ENCODE data around the gene CCPG1. TPM values are rescaled to one million over a fixed set of nuclear protein-coding genes. Genes with fewer than 3 reads are reported as not detected.

The CCPG1 gene
- total and polyA plus RNA-seq, 10 of the 15 experiments (the other 5 are each of a cell fraction or from before 2014, with no cell fraction given): 5.1 to 15.8 (median 10.0) TPM

DNA sequence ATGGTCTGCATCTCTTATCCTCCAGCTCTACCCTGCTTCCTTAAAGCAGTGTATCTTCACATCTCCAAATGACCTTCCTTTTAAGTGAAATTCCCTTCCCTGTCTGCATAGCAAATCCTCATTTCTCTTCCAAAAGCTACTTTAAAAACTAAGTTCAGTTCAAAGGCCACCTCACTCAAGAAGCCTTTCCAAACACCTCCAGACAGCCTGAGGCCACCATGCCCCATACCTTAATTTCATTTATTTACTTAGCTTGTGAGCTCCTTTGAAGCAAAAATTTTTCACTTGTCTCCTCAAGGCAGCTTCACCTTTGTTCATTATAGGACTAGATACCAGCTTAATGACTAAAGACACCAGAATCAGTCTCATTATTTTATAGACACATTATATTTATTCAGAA, 49.7 kb downstream of the CCPG1 start:
- RAD21 ChIA-PET (ENCODE audit: unreplicated experiment): interaction anchor here (0.9 to 1.3 kb wide), 3 partner anchors 75 to 81 kb away, joined by 3 to 5 read pairs (median 4); no protein-coding TSS in a partner anchor
- Histone ChIP-seq H3K4me1 (ENCODE audit: control insufficient read depth, insufficient read depth, low read length) (no peaks in the 10 kb centered on the region), H3K27ac (ENCODE audit: control insufficient read depth, insufficient read depth) (no peak overlapping the region), H3K9me3 (replicated peaks; ENCODE audit: control insufficient read depth, insufficient read depth, low read length) (no peaks in the 10 kb centered on the region), H3K27me3 (replicated peaks in 1 of 2; ENCODE audit: control insufficient read depth in 2 of 2, insufficient read depth in 2 of 2, low read length in 1 of 2) (no peaks in the 10 kb centered on the region), H2AFZ (ENCODE audit: control insufficient read depth, low read depth, low read length) (no peak overlapping the region), H4K20me1 (ENCODE audit: control insufficient read depth, insufficient read depth) (no peaks in the 10 kb centered on the region), H3K9ac (ENCODE audit: control insufficient read depth, insufficient read depth, low read length) (no peak overlapping the region), H3K36me3 (ENCODE audit: control insufficient read depth in 2 of 2, insufficient read depth in 2 of 2, low read length in 1 of 2) (no peaks in the 10 kb centered on the region; a peak in 1 of 4 replicates), H3K79me2 (ENCODE audit: control insufficient read depth, insufficient read depth, low read length) (no peaks in the 10 kb centered on the region), H3K4me2 (ENCODE audit: control insufficient read depth, insufficient read depth) (no peak overlapping the region), H3K4me3 (no peak overlapping the region)
- TF ChIP-seq EZH2 (IDR thresholded peaks at IDR 0.05; ENCODE audit: borderline replicate concordance, control insufficient read depth, low read depth, low read length) (no peak), SREBF1 (IDR thresholded peaks at IDR 0.05; ENCODE audit: low read length) (no peak), SP1 (IDR thresholded peaks at IDR 0.05; ENCODE audit: low read depth, low read length) (no peak), KAT2A (conservative IDR thresholded peaks at IDR 0.05; ENCODE audit: control insufficient read depth, low read depth, low read length) (no peak), MEF2B (IDR thresholded peaks at IDR 0.05; ENCODE audit: partially characterized antibody, poor library complexity, severe bottlenecking) (no peak), POLR2AphosphoS5 (IDR thresholded peaks at IDR 0.05; ENCODE audit: low read length) (no peak), RCOR1 (conservative IDR thresholded peaks at IDR 0.05; ENCODE audit: low read depth, low read length) (no peak)
- TF ChIP-seq, protein P1, sequence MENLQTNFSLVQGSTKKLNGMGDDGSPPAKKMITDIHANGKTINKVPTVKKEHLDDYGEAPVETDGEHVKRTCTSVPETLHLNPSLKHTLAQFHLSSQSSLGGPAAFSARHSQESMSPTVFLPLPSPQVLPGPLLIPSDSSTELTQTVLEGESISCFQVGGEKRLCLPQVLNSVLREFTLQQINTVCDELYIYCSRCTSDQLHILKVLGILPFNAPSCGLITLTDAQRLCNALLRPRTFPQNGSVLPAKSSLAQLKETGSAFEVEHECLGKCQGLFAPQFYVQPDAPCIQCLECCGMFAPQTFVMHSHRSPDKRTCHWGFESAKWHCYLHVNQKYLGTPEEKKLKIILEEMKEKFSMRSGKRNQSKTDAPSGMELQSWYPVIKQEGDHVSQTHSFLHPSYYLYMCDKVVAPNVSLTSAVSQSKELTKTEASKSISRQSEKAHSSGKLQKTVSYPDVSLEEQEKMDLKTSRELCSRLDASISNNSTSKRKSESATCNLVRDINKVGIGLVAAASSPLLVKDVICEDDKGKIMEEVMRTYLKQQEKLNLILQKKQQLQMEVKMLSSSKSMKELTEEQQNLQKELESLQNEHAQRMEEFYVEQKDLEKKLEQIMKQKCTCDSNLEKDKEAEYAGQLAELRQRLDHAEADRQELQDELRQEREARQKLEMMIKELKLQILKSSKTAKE (IDR thresholded peaks at IDR 0.05; ENCODE audit: low read depth, poor library complexity, severe bottlenecking): no peak
- TF ChIP-seq, protein P2, sequence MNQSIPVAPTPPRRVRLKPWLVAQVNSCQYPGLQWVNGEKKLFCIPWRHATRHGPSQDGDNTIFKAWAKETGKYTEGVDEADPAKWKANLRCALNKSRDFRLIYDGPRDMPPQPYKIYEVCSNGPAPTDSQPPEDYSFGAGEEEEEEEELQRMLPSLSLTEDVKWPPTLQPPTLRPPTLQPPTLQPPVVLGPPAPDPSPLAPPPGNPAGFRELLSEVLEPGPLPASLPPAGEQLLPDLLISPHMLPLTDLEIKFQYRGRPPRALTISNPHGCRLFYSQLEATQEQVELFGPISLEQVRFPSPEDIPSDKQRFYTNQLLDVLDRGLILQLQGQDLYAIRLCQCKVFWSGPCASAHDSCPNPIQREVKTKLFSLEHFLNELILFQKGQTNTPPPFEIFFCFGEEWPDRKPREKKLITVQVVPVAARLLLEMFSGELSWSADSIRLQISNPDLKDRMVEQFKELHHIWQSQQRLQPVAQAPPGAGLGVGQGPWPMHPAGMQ (IDR thresholded peaks at IDR 0.05; ENCODE audit: borderline replicate concordance): no peak
- BruUV-seq (replicated peaks): no TSS peak
- intact Hi-C loops (cut with micrococcal nuclease; ENCODE audit: unreplicated experiment) (no loop called here), in situ Hi-C loops (cut with MboI) (no loop called here)
- DNase-seq (ENCODE audit: low read depth, low spot score) (no peak), FAIRE-seq (no peak), ATAC-seq (no peak)
- CTCF ChIA-PET: interaction anchor here (0.6 to 1.7 kb wide), 6 partner anchors 11 to 881 kb away, joined by 3 to 8 read pairs (median 6); partner anchors contain the start of genes CCPG1 and PIERCE2
- POLR2A ChIA-PET: no interaction called here
- SMC1A ChIA-PET (ENCODE audit: uncharacterized antibody, unreplicated experiment): interaction anchor here (0.6 to 2.2 kb wide), 8 partner anchors 9 to 141 kb away, joined by 3 to 11 read pairs (median 4); no protein-coding TSS in a partner anchor

Measured in GM12878 (cell line).